GM19438 (cell line): ENCODE measurements around the gene HMG20A.
"Not testable (repeated sequence)": the region's sequence is repeated elsewhere in the genome, so short reads cannot be mapped to it uniquely, and the experiment has no call there.

Experiments used
- ATAC-seq: cut with Tn5 transposase; IDR thresholded peaks from one replicate; pipeline ENCODE4 v1.9.1; 2021; ENCODE audit warnings: low read depth; ENCODE audit not compliant: unreplicated experiment

The HMG20A gene

DNA sequence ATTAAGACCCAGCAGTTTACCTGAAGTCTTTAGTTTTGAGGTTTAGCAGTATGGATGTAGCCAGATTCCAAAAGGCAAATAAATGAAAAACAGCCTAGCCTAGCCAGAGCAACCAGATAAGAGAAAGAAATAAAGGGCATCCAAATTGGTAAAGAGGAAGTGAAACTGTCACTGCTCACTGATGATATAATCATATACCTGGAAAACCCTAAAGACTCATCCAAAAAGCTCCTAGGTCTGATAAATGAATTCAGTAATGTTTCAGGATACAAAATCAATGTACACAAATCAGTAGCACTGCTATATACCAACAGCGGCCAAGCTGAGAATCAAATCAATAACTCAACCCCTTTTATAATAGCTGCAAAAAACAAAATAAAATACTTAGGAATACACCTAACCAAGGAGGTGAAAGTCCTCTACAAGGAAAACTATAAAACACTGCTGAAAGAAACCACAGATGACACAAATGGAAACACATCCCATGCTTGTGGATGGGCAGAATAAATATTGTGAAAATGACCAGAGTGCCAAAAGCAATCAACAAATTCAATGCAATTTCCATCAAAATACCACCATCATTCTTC is 14.4 kb upstream of the HMG20A start:
- not testable (repeated sequence) for ATAC-seq

DNA sequence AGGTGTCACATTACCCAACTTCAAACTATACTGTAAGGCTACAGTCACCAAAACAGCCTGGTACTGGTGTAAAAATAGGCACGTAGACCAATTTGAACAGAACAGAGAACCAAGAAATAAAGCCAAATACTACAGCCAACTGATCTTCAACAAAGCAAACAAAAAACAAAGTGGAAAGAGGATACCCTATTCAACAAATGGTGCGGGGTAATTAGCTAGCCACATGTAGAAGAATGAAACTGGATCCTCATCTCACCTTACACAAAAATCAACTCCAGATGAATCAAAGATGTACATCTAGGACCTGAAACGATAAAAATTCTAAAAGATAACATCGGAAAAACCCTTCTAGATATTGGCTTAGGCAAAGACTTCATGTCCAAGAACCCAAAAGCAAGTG is 13.8 kb upstream of the HMG20A start:
- ATAC-seq: no peak

DNA sequence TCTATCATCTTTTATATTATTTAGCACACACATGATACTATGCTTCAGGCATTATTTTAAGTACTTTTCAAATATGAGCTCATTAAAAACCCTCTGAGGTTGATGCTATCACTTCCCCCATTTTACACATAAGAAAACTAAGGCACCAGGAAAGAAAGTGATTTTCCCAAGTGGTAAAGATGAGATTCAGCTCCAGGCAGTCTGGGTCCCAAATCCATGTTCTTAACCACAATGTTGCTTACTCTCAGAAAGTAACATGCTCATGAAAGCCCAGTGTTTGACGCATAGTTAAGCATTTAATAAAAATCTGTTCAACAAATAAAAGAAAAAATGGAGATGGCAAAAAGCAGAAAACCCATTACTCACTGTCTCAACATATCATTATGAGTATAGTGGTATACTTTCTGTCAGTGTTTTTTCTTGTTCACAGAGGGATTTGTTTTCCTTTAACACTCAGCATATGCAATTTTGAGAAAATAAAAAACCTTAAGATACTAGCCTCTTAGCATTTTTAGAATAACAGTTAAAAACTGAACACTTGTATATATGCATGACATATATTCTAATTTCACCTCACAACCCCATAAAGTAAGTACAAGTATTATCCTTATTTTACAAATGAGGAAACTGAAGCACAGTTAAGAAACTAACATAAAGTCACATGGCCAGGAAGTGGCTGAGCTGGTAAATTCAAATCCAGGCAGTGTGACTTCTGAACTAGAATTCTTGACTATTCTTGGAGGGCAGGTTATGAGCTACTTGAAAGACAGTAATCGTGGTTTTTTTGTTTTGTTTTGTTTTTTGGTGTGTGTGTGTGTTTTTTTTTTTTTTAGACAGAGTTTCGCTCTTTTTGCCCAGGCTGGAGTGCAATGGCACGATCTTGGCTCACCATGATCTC is 11.2 kb upstream of the HMG20A start:
- no peak for ATAC-seq

DNA sequence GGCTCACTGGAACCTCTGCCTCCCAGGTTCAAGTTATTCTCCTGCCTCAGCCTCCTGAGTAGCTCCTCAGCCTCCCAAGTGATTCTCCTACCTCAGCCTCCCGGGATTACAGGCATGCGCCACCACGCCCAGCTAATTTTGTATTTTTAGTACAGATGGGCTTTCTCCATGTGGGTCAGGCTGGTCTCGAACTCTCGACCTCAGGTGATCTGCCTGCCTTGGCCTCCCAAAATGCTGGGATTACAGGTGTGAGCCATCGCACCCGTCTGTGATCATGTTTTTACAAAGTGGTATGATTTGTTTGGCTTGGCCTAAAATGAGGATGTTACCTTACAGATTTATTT is 10.6 kb upstream of the HMG20A start:
- ATAC-seq: not testable (repeated sequence)

DNA sequence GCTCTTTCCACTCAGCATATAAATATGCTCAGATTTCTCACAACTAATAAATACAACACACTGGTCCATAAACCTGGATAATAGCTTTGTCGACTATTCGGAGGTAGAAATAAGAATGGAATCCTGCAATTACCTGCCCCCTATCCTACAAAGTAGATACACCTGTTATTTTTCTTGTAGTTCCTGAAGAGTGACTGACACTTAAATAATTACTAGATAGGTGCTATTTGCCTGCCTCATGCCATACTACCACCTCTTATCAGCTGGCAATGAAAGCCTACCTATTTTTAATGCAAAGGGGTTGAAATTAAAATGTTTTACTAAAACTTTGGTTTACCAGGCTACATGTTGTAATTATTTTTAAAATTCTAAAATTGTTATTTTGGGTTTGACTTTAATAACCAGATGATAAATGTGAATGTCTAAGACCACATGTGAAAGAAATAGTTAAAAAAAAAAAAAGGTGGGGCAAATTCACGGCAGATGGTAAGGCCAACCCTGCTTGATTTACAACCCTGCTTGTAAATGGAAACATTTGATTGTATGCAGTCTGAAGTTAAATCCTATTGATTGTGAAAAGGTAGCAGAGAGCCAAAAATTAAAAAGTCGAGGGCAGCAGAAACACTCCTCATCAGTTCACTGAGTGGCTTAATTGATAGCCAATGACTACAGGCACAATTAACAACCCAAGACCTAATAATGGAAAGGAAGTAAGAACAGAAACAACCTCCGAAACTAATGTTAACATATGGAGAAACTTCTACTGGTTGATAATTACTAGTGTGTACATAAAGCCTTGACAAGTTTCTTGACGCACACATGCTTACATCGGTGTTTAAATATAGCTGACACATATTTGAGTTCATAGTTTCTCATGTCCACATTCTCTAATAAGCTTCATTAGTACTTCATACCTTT is 9.7 kb upstream of the HMG20A start:
- no peak for ATAC-seq

DNA sequence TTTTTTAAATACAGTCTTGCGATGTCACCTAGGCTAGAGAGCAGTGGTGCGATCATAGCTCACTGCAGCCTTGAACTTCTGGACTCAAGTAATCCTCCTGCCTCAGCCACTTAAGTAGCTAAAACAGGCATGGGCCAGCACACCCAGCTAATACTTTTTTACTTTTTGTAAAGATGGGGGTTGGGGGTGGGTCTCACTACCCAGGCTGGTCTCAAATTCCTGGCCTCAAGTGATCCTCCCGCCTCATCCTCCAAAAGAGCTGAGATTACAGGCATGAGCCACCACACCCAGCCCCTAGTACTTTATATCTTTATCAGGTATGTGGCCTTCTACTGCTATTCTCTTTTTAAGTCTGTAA is 9.1 kb upstream of the HMG20A start:
- ATAC-seq: no peak

DNA sequence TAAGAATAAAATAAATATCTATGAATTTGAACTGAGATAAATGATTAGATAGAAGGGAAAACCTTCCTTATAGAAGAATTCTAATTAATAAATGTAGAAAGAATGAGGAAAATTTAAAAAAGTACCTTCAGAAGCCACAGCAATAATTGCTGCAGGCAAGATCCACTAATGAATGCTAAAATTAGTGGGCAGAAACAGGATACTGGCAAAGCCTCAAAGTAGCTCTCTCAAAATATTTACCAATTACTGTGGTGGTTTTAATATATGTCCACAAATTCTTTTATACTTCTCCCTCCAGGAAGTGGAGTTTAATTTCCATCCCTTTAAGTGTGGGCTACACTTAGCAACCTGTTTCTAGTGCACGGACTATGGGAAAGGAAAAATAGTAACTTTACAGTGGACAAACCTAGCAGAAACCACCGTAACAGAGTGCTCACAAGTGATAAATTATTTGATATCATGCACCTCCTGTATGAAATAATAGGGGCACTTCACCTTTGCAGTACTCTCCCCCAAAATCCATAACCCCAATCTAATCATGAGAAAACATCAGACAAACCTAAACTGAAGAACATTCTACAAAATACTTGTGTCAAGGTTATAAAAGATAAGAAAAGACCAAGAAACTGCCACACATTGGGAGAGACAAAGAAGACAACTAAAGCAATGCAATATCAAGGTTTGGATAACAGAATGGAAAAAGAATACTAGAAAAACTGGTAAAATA is 7.6 kb upstream of the HMG20A start:
- ATAC-seq: no peak

DNA sequence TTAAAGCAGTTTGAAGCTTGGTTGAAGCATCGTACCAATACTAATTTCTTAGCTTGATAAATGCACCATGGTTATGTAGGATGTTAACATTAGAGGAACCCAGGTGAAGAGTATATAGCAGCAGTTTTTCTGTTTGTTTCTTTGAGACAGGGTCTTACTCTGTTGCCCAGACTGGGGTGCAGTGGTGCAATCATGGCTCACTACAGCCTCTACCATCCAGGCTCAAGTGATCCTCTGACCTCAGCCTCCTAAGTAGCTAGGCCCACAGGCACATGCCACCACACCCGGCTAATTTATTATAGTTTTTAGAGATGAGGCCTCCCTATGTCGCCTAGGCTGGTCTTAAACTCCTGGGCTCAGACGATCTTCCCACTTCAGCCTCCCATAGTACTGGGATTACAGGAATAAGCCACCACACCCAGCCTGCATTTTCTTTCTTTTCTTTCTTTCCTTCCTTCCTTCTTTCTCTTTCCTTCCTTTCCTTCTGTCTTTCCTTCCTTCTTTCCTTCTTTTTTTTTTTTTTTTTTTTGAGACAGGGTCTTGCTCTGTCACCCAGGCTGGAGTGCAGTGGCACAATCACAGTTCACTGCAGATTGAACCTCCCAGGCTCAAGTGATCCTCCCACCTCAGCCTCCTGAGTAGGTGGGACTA is 6.9 kb upstream of the HMG20A start:
- ATAC-seq: no peak

DNA sequence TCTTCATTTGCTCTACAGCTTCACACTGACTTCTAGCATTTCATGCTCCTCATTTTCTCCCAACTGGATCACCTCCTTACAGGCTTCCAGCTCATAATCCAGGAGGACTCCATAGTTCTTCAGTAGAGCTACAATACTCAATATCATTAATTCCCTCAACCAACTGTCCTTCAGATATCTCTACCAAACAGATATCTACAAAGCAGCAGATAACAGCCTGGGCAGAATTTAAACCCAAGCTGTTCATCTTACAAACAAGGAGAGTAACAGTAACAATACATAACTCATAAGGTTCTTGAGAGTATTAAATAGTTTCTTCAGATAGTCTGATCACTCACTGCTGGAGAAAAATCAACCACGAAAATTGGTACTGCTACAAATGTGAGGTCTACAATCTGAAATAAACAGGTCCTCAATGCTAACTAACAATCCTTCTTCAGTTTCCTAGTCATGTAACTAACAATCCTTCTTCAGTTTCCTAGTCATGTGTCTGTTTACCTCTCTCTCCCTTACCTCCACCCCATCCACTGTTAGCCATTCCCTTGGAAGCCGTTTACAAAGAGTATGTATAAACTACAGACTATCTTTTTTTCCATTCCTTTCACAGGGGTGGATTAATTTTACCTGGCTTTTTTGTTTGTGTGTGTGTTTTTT is 5.8 kb upstream of the HMG20A start:
- no peak for ATAC-seq

DNA sequence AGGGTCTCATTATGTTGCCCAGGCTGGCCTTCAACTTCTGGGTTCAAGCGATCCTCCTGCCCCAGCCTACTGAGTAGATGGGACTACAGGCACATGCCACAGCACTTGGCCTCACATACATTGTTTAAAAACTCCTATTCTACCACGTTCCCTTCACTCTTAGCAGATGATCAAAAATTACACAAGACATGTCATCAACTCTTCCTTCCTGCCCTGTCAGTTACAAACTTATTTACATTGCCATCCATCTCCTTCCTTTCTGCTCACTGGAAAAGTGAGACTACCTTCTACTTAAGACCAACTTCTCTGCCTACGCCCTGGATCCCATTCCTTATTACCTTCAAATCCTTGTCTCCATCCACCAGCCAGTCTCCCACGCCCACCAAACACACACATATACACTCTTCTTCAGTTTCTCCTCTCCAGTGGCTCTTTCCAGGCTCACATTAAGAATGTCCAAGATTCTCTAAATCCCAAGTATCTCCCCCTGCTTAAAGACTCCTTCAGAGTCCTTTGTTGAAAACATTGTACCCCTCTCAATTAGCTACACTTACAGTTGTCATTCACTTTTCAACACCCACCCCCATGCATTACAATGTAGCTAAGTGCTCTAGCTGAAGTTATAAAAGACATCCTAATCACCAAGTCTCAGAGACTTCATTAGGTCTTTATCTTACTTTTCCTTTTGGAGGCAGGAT is 5.1 kb upstream of the HMG20A start:
- no peak for ATAC-seq

DNA sequence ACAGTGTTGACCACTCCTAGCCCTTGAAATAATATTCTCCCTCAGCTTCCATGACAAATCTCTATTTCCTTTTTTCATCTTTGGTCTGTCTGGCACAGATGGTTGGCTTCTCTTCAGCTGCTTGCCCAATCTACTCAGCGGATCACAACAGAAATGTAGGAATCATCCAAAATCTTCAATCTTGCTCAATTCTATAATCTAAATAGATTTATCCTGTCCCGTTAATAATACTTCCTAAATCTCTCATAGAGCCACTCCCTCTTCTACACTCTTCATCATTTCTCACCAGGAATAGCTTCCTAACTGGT is 4.6 kb upstream of the HMG20A start:
- ATAC-seq: no peak

DNA sequence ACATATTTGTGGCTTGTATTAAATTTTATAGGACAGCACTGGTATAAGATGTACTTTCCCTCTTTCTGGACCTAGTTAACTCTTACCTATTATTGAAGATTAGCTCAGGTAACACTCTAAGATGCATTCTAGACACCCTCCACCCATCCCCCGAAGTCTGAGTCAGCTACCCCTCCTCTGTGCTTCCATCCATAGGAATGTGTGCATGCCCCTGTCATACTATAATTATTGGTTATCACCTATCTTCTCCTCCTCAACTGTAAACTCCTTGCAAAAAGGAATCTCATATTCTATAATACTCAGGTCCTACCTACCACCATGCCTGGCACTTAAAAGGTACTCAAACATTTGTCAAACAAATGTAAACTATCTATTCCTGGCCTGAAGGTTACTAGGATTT is 3.7 kb upstream of the HMG20A start:
- no peak for ATAC-seq

DNA sequence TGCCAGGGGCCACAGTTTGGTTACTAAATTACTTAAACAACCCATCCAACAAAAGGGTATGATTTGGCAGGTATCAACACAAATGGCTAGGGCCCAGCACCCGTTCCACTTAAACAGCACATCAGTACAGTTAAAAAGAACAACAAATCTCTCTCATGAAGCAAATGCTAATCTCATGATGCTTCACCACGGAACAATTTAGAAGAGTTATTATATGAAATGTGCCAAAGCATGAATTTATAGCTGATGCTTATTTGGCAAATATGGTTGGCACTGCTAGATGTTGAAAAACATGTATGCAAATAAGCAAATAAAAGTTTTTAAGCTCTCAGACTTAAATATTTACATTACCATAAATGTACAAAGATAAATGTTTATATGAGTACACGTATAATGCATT is 3.1 kb upstream of the HMG20A start:
- ATAC-seq: no peak

DNA sequence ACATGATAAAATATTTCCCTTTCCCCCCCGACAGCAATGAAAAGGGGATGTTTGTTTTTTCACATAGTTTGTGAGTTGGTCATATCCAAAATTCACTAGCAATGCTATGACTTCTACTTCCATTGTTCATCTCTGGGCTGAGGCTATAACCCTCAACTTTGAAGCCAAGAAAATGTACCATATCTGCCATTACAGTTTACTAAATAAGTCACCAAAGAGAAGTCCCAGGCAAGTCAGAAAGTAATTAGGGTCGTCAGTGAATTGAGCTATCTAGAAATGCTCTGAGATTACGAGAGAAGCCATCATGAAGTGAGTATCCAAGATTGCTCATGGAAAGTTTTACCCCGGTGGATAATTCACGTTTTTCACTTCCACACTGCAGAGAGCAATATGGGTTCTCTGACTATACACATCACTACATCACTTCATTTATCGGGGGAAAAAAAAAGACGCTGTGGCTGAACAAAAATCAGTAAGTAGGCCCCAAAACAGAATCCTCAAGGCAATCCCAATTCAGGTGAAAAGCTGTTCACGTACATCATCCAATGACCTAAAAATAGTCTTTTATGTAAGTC is 2.2 kb upstream of the HMG20A start:
- ATAC-seq: no peak

DNA sequence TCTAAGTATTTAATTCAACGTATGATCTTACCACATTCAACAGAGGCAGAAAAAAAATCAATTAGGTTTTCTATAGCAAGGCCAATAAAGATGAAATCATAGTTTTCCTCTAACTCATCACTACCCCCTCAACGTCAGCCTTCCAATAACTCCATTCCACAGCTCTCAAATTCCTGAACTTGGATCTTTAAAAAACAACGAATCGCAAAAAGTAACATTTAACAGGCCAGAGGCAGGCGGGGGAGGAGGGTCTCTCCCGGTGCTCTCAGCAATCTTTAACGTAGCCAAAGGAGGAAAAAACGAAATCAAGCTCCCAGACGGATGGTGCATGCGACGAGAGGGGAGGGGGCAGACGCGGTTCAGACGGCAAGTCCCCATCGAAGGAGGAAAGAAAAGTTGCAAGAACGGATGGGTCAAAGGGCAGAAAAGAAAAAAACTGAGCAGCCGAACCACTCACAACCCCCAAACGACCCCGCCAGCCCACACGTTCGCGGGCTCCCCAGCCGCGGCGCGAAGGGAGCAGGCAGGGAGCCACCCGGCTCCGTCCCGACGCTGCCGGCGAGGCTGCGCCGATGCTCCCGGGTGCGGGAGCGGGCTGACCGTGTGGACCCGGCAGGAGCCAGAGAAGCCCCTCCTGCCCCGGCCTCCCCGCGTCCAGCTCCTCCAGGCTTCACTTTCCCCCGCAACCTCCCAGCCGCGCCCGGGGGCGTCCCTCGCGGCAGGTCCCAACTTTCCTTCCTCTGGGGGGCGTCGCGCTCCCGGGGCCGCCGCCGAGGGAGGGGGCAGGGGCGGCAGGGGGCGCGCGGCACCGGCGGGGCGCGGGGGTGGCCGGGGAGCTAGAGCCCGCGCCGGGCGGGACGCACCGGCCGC is 1.5 kb upstream of the HMG20A start:
- peak; percentile 12 for ATAC-seq

DNA sequence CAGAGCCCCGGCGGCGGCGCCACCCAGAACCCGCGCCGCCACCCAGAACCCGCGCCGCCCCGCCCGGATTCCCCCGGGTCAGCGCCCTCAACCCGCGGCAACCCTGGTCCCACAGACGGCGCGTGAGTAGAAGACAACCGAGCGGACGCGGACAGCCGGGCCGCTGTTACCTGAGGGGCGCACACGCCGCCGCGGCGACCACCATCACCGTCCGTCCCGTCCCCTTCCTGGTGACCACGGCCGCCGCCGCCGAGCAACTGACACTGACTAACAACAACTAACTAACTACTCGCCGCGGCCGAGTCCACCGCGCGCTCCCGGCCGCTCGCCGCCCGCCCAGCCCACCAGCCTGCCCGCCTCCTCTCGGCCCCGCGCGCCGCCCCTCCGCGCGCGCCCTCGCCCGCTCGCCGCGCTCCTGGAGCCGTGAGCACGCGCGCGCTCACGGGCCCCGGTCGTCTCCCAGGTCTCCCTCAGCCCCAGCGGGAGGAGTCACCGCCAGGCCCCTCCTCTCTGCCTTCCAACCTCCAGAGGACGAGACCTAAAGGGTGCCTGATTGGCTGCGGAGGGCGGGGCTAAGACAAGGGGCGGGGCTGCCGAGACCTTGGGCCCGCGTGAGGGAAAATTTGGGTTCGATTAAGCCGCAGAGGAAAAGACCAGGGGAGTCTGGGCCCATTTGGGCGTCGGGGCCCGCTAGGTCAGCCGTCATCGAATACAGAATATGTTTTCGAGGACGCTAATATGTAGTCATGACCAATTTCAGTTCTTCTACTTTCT is 665 bp upstream of the HMG20A start, which contains the start of gene PEAK1:
Gene PEAK1, minus strand, starts transcription at position 269 of the 774 bp plus-strand sequence. CDS start 238,178 bp downstream, outside the sequence.
- peak; percentile 89 for ATAC-seq

DNA sequence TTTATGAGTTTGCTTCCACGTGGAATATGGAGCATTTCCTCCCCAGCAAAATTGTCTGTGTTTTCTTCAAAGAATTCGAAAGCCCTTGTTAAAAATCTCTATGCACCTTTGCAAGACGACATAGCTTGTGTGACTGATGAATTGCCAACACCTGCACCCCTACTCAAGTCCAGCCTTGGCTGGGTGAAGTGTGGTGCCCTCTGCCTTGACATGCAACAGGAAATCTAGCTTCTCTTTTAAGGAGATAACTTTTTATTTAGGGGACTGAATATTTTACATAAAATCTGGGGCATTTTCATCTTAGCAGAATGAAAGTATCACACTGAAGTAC is 647 bp downstream of the HMG20A start:
- ATAC-seq: no peak
